HepG2 (cell line): ENCODE measurements around the gene NTN3. TPM values are rescaled to one million over a fixed set of nuclear protein-coding genes. Genes with fewer than 3 reads are reported as not detected.
A peak's percentile ranks its signal among the peaks of the same experiment; 100 is the strongest.

Source experiments
- BRCA1 ChIP-seq: sonication (generic); formaldehyde crosslinking; IDR thresholded peaks from 2 replicates; pipeline ENCODE4 v1.4.0; 2020; ENCODE audit warnings: missing genetic modification reagents
- CENPT ChIP-seq: sonication (generic); formaldehyde crosslinking; IDR thresholded peaks from 2 replicates; pipeline ENCODE4 v1.8.0; 2022; ENCODE audit warnings: low read depth, mild to moderate bottlenecking, moderate library complexity, missing genetic modification reagents
- CHD4 ChIP-seq: fragments of 200-600 bp; sonication (generic); IDR thresholded peaks from 2 replicates; pipeline ENCODE4 v1.7.0; 2017; ENCODE audit warnings: mild to moderate bottlenecking, low read length, borderline replicate concordance
- HBP1 ChIP-seq: IDR thresholded peaks from 2 replicates; pipeline ENCODE4 v1.6.1; 2016; ENCODE audit warnings: low read depth, control low read depth
- IRX3 ChIP-seq: sonication (generic); formaldehyde crosslinking; IDR thresholded peaks from 2 replicates; pipeline ENCODE4 v1.8.1; 2023; ENCODE audit warnings: mild to moderate bottlenecking, low read depth, missing genetic modification reagents, borderline replicate concordance
- NCOR1 ChIP-seq: fragments of 200-600 bp; sonication (generic); IDR thresholded peaks from 2 replicates; pipeline ENCODE4 v1.7.0; 2017; ENCODE audit warnings: antibody characterized with exemption, low read length, borderline replicate concordance
- NFAT5 ChIP-seq: sonication (generic); formaldehyde crosslinking; IDR thresholded peaks from 2 replicates; pipeline ENCODE4 v1.4.0; 2020; ENCODE audit warnings: missing genetic modification reagents
- RBFOX2 ChIP-seq: fragments of 200-400 bp; formaldehyde crosslinking; IDR thresholded peaks from 2 replicates; pipeline ENCODE4 v1.6.1; 2017; ENCODE audit warnings: low read depth, mild to moderate bottlenecking, low read length
- SALL2 ChIP-seq: sonication (generic); formaldehyde crosslinking; IDR thresholded peaks from 2 replicates; pipeline ENCODE4 v1.8.1; 2023; ENCODE audit warnings: mild to moderate bottlenecking, missing genetic modification reagents, inconsistent platforms
- SSRP1 ChIP-seq: IDR thresholded peaks from 2 replicates; pipeline ENCODE4 v1.6.1; 2016; ENCODE audit warnings: control low read depth
- TAF15 ChIP-seq: fragments of 200-400 bp; formaldehyde crosslinking; IDR thresholded peaks from one replicate; pipeline ENCODE4 v1.6.1; 2018; ENCODE audit warnings: mild to moderate bottlenecking, low read depth, low read length; ENCODE audit not compliant: poor library complexity, severe bottlenecking
- polyA plus RNA-seq, 8 experiments: library from polyadenylated mRNA; depleted of rRNA in 3 of 8; stranded (reverse) in 7 of 8; unstranded in 1 of 8; fragments of >200 nt; fragmentation: Illumina TruSeq in 4 of 8; extraction: Trizol in 4 of 8; gene quantifications; 2 replicates each; pipeline versions ENCODE4 v1.2.1 to v1.2.3, GENCODE V29; 2011 to 2016; ENCODE audit warnings: low read depth in 4 of 8, missing spikeins in 1 of 8, mixed read lengths in 1 of 8; ENCODE audit not compliant: insufficient read depth in 1 of 8
- total RNA-seq, 5 experiments: library from RNA; depleted of rRNA; stranded (reverse); fragments of >200 nt; fragmentation: Illumina TruSeq; extraction: Trizol; gene quantifications; 2 replicates each; pipeline ENCODE4 v1.2.3, GENCODE V29; 2016; ENCODE audit warnings: low read depth in 1 of 5
- TF ChIP-seq, protein P1 (sequence below): sonication (generic); formaldehyde crosslinking; IDR thresholded peaks from 2 replicates; pipeline ENCODE4 v1.4.0; 2020; ENCODE audit warnings: missing genetic modification reagents, mild to moderate bottlenecking, borderline replicate concordance
- TF ChIP-seq, protein P2 (sequence below): sonication (generic); formaldehyde crosslinking; IDR thresholded peaks from 2 replicates; pipeline ENCODE4 v1.4.0; 2020; ENCODE audit warnings: missing genetic modification reagents

Gene NTN3
- total and polyA plus RNA-seq, 2 of the 13 experiments (the other 11 are each of a cell fraction or from before 2014, with no cell fraction given) = 0.09 to 0.20 TPM

DNA sequence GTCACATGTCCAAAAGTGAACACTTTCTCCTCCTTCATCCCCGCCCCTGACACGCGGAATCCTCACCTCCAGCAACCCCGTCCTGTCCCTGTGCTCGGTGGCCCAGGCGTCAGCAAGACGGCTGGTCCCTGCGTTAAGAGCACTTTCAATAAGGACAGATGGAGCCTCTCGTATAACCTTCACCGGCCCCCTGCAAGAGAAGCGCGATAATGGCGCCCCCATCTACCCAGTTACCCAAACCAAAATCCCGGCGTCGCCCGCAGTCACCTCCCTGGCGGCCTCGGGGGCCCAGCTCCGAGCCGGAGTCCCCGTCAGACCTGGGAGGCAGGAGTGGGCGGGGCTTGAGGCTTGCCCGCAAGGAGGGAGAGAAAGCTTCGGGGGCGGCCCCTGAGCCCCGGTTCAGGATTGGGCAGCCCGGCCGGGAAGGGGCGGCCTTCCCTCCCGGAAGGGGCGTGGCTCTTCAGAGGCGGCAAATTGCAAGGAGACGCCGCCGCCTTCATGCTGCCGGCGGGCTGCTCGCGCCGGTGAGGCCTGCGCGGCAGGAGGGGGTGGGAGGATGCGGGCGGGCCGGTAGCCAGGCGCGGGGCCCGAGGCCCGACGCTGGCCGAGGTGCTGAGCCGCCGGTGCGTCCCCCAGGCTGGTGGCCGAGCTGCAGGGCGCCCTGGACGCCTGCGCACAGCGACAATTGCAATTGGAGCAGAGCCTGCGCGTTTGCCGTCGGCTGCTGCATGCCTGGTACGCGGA is 11.3 kb upstream of the NTN3 start, which contains the start of gene TEDC2 (continued):
- TF ChIP-seq NFAT5 (CRISPR knock-in tag) (0 out of 2 replicates have a peak, but pooled peaks have one; percentile 70), BRCA1 (CRISPR knock-in tag) (no peak), HBP1 (CRISPR knock-in tag) (peak; percentile 67; the same call in 1 of the 2 replicates), SSRP1 (no peak), IRX3 (CRISPR knock-in tag) (peak; percentile 55; the same call in 1 of the 2 replicates), CHD4 (no peak), TAF15 (peak; percentile 21), RBFOX2 (peak; percentile 60), SALL2 (CRISPR knock-in tag) (peak; percentile 20; the same call in 1 of the 2 replicates), CENPT (CRISPR knock-in tag) (no peak), NCOR1 (peak; percentile 44; the same call in 1 of the 2 replicates)
- TF ChIP-seq, protein P1, sequence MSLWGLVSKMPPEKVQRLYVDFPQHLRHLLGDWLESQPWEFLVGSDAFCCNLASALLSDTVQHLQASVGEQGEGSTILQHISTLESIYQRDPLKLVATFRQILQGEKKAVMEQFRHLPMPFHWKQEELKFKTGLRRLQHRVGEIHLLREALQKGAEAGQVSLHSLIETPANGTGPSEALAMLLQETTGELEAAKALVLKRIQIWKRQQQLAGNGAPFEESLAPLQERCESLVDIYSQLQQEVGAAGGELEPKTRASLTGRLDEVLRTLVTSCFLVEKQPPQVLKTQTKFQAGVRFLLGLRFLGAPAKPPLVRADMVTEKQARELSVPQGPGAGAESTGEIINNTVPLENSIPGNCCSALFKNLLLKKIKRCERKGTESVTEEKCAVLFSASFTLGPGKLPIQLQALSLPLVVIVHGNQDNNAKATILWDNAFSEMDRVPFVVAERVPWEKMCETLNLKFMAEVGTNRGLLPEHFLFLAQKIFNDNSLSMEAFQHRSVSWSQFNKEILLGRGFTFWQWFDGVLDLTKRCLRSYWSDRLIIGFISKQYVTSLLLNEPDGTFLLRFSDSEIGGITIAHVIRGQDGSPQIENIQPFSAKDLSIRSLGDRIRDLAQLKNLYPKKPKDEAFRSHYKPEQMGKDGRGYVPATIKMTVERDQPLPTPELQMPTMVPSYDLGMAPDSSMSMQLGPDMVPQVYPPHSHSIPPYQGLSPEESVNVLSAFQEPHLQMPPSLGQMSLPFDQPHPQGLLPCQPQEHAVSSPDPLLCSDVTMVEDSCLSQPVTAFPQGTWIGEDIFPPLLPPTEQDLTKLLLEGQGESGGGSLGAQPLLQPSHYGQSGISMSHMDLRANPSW (CRISPR knock-in tag) = no peak
- TF ChIP-seq, protein P2, sequence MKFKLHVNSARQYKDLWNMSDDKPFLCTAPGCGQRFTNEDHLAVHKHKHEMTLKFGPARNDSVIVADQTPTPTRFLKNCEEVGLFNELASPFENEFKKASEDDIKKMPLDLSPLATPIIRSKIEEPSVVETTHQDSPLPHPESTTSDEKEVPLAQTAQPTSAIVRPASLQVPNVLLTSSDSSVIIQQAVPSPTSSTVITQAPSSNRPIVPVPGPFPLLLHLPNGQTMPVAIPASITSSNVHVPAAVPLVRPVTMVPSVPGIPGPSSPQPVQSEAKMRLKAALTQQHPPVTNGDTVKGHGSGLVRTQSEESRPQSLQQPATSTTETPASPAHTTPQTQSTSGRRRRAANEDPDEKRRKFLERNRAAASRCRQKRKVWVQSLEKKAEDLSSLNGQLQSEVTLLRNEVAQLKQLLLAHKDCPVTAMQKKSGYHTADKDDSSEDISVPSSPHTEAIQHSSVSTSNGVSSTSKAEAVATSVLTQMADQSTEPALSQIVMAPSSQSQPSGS (CRISPR knock-in tag) = 0 out of 2 replicates have a peak, but pooled peaks have one; percentile 17
